ENCODE measurements around the gene E4F1.

The E4F1 gene

DNA sequence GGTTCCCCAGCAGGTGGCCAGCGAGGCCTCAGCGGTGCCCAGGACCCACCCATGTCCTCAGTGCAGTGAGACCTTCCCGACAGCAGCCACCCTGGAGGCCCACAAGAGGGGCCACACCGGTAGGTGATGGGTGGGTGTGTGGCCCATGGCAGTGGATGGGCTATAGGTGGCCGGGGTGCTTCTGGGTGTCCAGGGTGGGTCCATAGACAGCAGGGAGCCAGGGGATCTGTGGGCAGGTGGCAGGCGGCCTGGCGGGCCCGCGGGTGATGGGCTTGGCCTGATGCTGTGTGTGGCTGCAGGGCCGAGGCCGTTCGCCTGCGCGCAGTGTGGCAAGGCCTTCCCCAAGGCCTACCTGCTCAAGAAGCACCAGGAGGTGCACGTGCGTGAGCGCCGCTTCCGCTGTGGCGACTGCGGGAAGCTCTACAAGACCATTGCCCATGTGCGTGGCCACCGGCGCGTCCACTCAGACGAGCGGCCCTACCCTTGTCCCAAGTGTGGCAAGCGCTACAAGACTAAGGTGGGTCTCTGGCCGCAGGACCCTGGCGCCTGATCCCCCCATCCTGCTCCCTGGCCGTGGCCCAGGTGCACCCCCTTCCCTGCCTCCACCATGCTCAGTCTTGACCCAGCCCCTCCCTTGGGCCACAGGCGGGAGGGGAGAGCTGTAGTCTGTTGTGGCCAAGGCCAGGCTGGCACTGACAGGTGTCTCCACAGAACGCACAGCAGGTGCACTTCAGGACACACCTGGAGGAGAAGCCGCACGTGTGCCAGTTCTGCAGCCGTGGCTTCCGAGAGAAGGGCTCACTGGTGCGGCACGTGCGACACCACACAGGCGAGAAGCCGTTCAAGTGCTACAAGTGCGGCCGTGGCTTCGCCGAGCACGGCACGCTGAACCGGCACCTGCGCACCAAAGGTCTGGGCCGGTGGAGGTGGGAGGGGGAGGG is 10.8 kb downstream of the E4F1 start:
- no peak for DNase-seq (ENCODE audit: low read depth)
- TF ChIP-seq, protein P1, sequence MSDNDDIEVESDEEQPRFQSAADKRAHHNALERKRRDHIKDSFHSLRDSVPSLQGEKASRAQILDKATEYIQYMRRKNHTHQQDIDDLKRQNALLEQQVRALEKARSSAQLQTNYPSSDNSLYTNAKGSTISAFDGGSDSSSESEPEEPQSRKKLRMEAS (IDR thresholded peaks at IDR 0.05; ENCODE audit: low read depth, low read length) = no peak
- TF ChIP-seq, protein P2, sequence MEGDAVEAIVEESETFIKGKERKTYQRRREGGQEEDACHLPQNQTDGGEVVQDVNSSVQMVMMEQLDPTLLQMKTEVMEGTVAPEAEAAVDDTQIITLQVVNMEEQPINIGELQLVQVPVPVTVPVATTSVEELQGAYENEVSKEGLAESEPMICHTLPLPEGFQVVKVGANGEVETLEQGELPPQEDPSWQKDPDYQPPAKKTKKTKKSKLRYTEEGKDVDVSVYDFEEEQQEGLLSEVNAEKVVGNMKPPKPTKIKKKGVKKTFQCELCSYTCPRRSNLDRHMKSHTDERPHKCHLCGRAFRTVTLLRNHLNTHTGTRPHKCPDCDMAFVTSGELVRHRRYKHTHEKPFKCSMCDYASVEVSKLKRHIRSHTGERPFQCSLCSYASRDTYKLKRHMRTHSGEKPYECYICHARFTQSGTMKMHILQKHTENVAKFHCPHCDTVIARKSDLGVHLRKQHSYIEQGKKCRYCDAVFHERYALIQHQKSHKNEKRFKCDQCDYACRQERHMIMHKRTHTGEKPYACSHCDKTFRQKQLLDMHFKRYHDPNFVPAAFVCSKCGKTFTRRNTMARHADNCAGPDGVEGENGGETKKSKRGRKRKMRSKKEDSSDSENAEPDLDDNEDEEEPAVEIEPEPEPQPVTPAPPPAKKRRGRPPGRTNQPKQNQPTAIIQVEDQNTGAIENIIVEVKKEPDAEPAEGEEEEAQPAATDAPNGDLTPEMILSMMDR (IDR thresholded peaks at IDR 0.05; ENCODE audit: low read depth, low read length) = no peak
- TF ChIP-seq POLR2A (IDR thresholded peaks at IDR 0.05; ENCODE audit: extremely low read depth, insufficient read length) (no peak), MYC (IDR thresholded peaks at IDR 0.05; ENCODE audit: low read depth, low read length) (no peak)
- H3K4me3 ChIP-seq (ENCODE audit: low read depth, low read length) = no peak overlapping the region

DNA sequence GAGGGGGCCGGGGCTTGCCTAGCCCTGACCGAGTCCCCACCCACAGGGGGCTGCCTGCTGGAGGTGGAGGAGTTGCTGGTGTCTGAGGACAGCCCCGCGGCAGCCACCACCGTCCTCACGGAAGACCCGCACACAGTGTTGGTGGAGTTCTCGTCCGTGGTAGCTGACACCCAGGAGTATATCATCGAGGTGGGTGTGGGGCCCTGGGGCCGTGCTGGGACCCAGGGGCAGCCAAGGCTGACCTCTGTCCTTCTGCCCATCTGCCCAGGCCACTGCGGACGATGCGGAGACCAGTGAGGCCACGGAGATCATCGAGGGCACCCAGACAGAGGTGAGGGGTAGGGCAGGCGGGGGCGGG is 11.4 kb downstream of the E4F1 start:
- no peak overlapping the region for H3K4me3 ChIP-seq (ENCODE audit: low read depth, low read length)
- no peak for DNase-seq (ENCODE audit: low read depth)
- TF ChIP-seq, protein P2 (IDR thresholded peaks at IDR 0.05; ENCODE audit: low read depth, low read length) = no peak
- TF ChIP-seq, protein P1 (IDR thresholded peaks at IDR 0.05; ENCODE audit: low read depth, low read length) = no peak
- no peak for TF ChIP-seq MYC (IDR thresholded peaks at IDR 0.05; ENCODE audit: low read depth, low read length)
- TF ChIP-seq POLR2A (IDR thresholded peaks at IDR 0.05; ENCODE audit: extremely low read depth, insufficient read length) = no peak

DNA sequence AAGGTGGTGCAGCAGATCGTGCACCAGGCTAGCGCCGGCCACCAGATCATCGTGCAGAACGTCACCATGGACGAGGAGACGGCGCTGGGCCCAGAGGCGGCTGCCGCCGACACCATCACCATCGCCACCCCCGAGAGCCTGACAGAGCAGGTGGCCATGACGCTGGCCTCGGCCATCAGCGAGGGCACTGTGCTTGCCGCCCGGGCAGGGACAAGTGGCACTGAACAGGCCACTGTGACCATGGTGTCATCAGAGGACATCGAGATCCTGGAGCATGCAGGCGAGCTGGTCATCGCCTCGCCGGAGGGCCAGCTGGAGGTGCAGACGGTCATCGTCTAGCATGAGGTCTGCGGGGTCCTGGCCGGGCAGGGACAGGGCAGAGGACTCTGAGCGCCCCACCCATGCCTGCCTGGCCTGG is 11.9 kb downstream of the E4F1 start:
- no peak for DNase-seq (ENCODE audit: low read depth)
- H3K4me3 ChIP-seq (ENCODE audit: low read depth, low read length) = no peak overlapping the region
- TF ChIP-seq MYC (IDR thresholded peaks at IDR 0.05; ENCODE audit: low read depth, low read length) = no peak
- TF ChIP-seq POLR2A (IDR thresholded peaks at IDR 0.05; ENCODE audit: extremely low read depth, insufficient read length) = no peak
- TF ChIP-seq, protein P2 (IDR thresholded peaks at IDR 0.05; ENCODE audit: low read depth, low read length) = no peak
- TF ChIP-seq, protein P1 (IDR thresholded peaks at IDR 0.05; ENCODE audit: low read depth, low read length) = no peak

DNA sequence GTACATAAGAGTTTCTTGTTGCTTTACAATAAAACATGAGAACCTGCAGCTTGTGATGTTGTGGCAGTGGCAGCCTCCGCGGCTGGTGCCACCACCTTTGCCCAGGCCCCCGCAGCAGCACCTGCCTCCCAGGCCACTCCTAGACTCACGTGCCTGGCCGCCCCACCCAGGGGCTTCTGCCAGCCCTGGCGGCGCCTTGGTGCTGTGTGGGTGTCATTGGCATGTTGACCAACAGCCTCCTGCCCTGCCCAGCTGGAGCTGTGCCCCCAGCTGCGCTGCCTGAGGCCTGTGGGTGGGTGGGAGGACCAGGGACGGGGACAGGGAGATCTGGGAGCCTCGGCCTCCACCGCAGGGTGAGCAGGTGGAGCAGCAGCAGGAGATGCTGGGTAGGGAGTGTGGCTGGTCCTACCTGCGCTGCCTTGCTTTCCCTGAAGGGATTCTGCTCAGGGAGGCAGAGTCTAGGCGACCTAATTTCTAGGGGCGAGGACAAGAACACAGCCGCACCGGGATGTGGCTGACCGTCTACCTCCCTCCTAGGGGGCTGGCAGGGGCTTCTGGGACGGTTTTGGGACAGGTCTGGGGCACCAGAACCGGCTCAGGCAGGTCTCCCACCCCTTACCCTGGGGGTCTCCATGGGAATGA is 12.4 kb downstream of the E4F1 start:
- H3K4me3 ChIP-seq (ENCODE audit: low read depth, low read length) = no peak overlapping the region
- TF ChIP-seq, protein P1 (IDR thresholded peaks at IDR 0.05; ENCODE audit: low read depth, low read length) = no peak
- TF ChIP-seq, protein P2 (IDR thresholded peaks at IDR 0.05; ENCODE audit: low read depth, low read length) = no peak
- TF ChIP-seq MYC (IDR thresholded peaks at IDR 0.05; ENCODE audit: low read depth, low read length) (no peak), POLR2A (IDR thresholded peaks at IDR 0.05; ENCODE audit: extremely low read depth, insufficient read length) (no peak)
- DNase-seq (ENCODE audit: low read depth) = no peak

DNA sequence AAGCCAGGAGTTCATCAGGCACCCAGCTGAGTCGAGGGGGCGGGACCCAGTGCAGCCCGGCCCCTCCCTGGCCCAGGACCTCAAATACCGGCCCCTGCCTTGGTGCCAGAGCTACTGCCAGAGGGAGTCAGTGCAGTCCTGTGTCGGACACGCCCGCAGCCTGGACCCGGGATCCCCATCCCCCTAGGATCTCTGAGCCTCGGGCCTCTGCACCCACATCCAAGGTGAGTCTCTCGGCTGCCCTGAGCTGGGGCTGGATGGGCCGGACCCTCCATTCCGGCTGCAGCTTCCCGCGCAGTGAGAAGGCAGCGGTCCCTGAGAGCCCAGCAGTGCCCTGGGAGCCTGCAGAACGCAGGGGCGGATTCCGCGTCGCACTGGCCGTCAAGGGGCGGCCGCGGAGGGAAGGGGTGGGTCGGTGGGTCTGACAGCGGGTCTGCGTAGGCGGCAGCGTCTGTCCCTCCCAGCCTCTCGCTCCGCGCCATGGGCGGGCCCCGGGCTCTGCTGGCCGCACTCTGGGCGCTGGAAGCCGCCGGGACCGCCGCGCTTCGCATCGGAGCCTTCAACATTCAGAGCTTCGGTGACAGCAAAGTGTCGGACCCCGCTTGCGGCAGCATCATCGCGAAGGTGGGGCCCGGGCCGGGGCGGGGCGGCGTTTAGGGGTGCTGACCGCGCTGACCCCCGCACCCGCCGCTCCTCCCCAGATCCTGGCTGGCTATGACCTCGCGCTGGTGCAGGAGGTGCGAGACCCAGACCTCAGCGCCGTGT is 13.1 kb downstream of the E4F1 start, which contains the start of gene DNASE1L2:
TSS of gene DNASE1L2 (plus strand) at position 108 of the 765 bp plus-strand sequence. CDS start at position 481, 373 bp downstream.
- DNase-seq (ENCODE audit: low read depth) = no peak
- no peak within 1 kb of the TSS for H3K4me3 ChIP-seq (ENCODE audit: low read depth, low read length)
- no peak for TF ChIP-seq POLR2A (IDR thresholded peaks at IDR 0.05; ENCODE audit: extremely low read depth, insufficient read length)
- TF ChIP-seq MYC (IDR thresholded peaks at IDR 0.05; ENCODE audit: low read depth, low read length) = no peak
- TF ChIP-seq, protein P1 (IDR thresholded peaks at IDR 0.05; ENCODE audit: low read depth, low read length) = no peak
- TF ChIP-seq, protein P2 (IDR thresholded peaks at IDR 0.05; ENCODE audit: low read depth, low read length) = no peak

Data from NB4 (cell line).